NOMO-1 treated with DMSO at 0.1 percent for 48 hours (cell line): ENCODE measurements around the gene NGF.

Experiments used
- DNase-seq: peaks from one replicate; lab custom pipeline; 2025; ENCODE audit not compliant: unreplicated experiment; lab: John Stamatoyannopoulos, UW

NGF gene

GRCh38 chr1:115336741-115337140 lies 1.3 kb downstream of the NGF start:
- no peak for DNase-seq

GRCh38 chr1:115332813-115333608 lies 5.0 kb downstream of the NGF start:
- peak; percentile 73 for DNase-seq

GRCh38 chr1:115331558-115332331 lies 6.3 kb downstream of the NGF start:
- DNase-seq: peak; percentile 35

- no peak for DNase-seq
These were observed 7.5 kb downstream of the NGF start for GRCh38 chr1:115330480-115331013.

GRCh38 chr1:115329965-115330364 lies 8.1 kb downstream of the NGF start:
- no peak for DNase-seq

- DNase-seq: no peak
These were observed 10.8 kb downstream of the NGF start for GRCh38 chr1:115327270-115327669.

- DNase-seq: no peak
These were observed 11.6 kb downstream of the NGF start for GRCh38 chr1:115326419-115326818.

- no peak for DNase-seq
These were observed 12.2 kb downstream of the NGF start for GRCh38 chr1:115325874-115326273.

- DNase-seq: no peak
These were observed 13.2 kb downstream of the NGF start for GRCh38 chr1:115324649-115325420.

- no peak for DNase-seq
These were observed 14.6 kb downstream of the NGF start for GRCh38 chr1:115323366-115324004.

GRCh38 chr1:115322631-115323030 lies 15.4 kb downstream of the NGF start:
- DNase-seq: no peak

GRCh38 chr1:115320377-115320776 lies 17.7 kb downstream of the NGF start:
- no peak for DNase-seq

- DNase-seq: no peak
These were observed 18.3 kb downstream of the NGF start for GRCh38 chr1:115319706-115320105.

GRCh38 chr1:115317101-115318012 lies 20.7 kb downstream of the NGF start:
- no peak for DNase-seq

- DNase-seq: no peak
These were observed 23.3 kb downstream of the NGF start for GRCh38 chr1:115314765-115315164.

- no peak for DNase-seq
These were observed 24.0 kb downstream of the NGF start for GRCh38 chr1:115314092-115314491.

GRCh38 chr1:115313182-115313581 lies 24.9 kb downstream of the NGF start:
- DNase-seq: no peak

GRCh38 chr1:115312742-115313141 lies 25.3 kb downstream of the NGF start:
- no peak for DNase-seq

GRCh38 chr1:115311474-115311989 lies 26.5 kb downstream of the NGF start:
- DNase-seq: no peak
